GM21423 (cell line): Measurements from ENCODE around the gene MBNL2.
"Not testable (repeated sequence)": the region's sequence is repeated elsewhere in the genome, so short reads cannot be mapped to it uniquely, and the experiment has no call there.

Experiments
- ATAC-seq: cut with Tn5 transposase; IDR thresholded peaks from one replicate; pipeline ENCODE4 v1.9.1; 2021; ENCODE audit warnings: mild to moderate bottlenecking, moderate library complexity; ENCODE audit not compliant: unreplicated experiment

The MBNL2 gene

GRCh38 chr13:97341135-97341534 lies 119.0 kb downstream of the MBNL2 start:
- ATAC-seq, result no peak

GRCh38 chr13:97342136-97342535 lies 120.0 kb downstream of the MBNL2 start:
- ATAC-seq, result no peak

- ATAC-seq, result no peak
Measured at GRCh38 chr13:97342936-97343335, 120.8 kb downstream of the MBNL2 start.

GRCh38 chr13:97344265-97345175 lies 122.4 kb downstream of the MBNL2 start:
- peak; percentile 57 for ATAC-seq

- ATAC-seq, result no peak
Measured at GRCh38 chr13:97346097-97346496, 124.0 kb downstream of the MBNL2 start.

- ATAC-seq, result no peak
Measured at GRCh38 chr13:97346561-97347254, 124.6 kb downstream of the MBNL2 start.

- no peak for ATAC-seq
Measured at GRCh38 chr13:97347255-97347932, 125.3 kb downstream of the MBNL2 start.

GRCh38 chr13:97348569-97349100 lies 126.5 kb downstream of the MBNL2 start:
- no peak for ATAC-seq

GRCh38 chr13:97352012-97352411 lies 129.9 kb downstream of the MBNL2 start:
- ATAC-seq, result not testable (repeated sequence)

GRCh38 chr13:97352815-97353214 lies 130.7 kb downstream of the MBNL2 start:
- no peak for ATAC-seq

- no peak for ATAC-seq
Measured at GRCh38 chr13:97353927-97354675, 132.0 kb downstream of the MBNL2 start.

GRCh38 chr13:97354808-97355207 lies 132.7 kb downstream of the MBNL2 start:
- no peak for ATAC-seq

GRCh38 chr13:97356592-97356991 lies 134.5 kb downstream of the MBNL2 start:
- ATAC-seq, result no peak

- peak; percentile 90 for ATAC-seq
Measured at GRCh38 chr13:97359181-97360057, 137.3 kb downstream of the MBNL2 start.

GRCh38 chr13:97360610-97361009 lies 138.5 kb downstream of the MBNL2 start:
- no peak for ATAC-seq

- no peak for ATAC-seq
Measured at GRCh38 chr13:97364031-97364430, 141.9 kb downstream of the MBNL2 start.

- no peak for ATAC-seq
Measured at GRCh38 chr13:97364827-97365226, 142.7 kb downstream of the MBNL2 start.

GRCh38 chr13:97366172-97366688 lies 144.1 kb downstream of the MBNL2 start:
- no peak for ATAC-seq
